ENCODE measurements around the gene LRRFIP2. TPM values are rescaled to one million over a fixed set of nuclear protein-coding genes. Genes with fewer than 3 reads are reported as not detected.

The LRRFIP2 gene
- total RNA-seq, 2 experiments from 2014 or later: 31.7 TPM

DNA sequence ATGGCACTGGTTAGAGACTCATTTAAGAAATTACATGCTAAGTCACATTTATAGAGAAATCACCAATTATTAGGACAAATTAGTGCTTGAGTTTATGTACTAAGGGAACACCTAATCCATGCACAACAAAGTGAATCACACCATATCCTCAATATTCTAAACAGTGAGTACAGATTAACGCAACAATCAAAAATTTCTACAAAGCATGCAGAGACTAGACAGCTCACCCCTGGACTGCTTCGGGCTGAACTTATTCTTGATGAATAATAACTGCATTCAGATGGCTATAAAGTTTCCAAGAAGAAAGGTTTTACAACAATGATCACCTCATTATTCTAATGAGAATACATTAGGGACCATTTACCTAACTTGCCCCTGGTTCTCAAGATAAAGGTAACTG lies 66.5 kb downstream of the LRRFIP2 start:
- H3K27ac Mint-ChIP-seq: no peak overlapping the region
- H3K27me3 Mint-ChIP-seq (ENCODE audit: low read depth): no peaks in the 10 kb centered on the region
- ChIA-PET POLR2A (no interaction called here), CTCF (interaction anchor here (1.0 kb wide), 1 partner anchor 108 kb away, joined by 3 read pairs; no protein-coding TSS in a partner anchor)
- H3K4me3 Mint-ChIP-seq: no peak overlapping the region
- DNase-seq (no peak), ATAC-seq (no peak)
- no peaks in the 10 kb centered on the region for H3K4me1 Mint-ChIP-seq (ENCODE audit: low read depth)
- H3K36me3 Mint-ChIP-seq (ENCODE audit: low read depth): no peaks in the 10 kb centered on the region
- H3K9me3 Mint-ChIP-seq (ENCODE audit: insufficient read depth): no peaks in the 10 kb centered on the region

- H3K27ac Mint-ChIP-seq: no peak overlapping the region
Observed at GRCh38 chr3:37103103-37103808, 71.1 kb downstream of the LRRFIP2 start.

DNA sequence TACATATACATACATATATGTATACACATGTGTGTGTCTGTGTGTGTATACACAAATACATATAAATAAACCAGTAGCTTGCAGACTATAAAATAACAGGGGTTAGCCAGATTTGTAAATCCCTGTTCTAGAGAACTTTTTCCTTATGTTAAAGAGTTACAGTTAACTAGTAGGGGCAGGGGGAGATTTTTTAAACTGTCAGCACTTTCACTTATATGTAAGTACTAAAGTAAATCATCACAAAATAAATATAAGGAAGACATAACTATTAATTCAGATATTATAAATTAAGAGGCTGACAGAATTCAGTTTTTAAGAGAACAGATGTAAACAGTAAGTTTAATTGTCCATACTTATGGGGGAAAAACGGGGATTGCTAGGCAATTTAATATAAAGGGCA lies 74.0 kb downstream of the LRRFIP2 start:
- Mint-ChIP-seq H3K9me3 (ENCODE audit: insufficient read depth) (no peaks in the 10 kb centered on the region), H3K27ac (no peak overlapping the region), H3K4me3 (no peak overlapping the region), H3K36me3 (ENCODE audit: low read depth) (no peaks in the 10 kb centered on the region), H3K4me1 (ENCODE audit: low read depth) (peaks cover 4% of the 10 kb centered on the region), H3K27me3 (ENCODE audit: low read depth) (no peaks in the 10 kb centered on the region)
- POLR2A ChIA-PET: no interaction called here
- DNase-seq (no peak), ATAC-seq (no peak)
- CTCF ChIA-PET: no interaction called here

More at GRCh38 chr3:37103103-37103808, 71.1 kb downstream of the LRRFIP2 start:
- H3K36me3 Mint-ChIP-seq (ENCODE audit: low read depth): no peaks in the 10 kb centered on the region
- H3K9me3 Mint-ChIP-seq (ENCODE audit: insufficient read depth): no peaks in the 10 kb centered on the region
- ChIA-PET POLR2A (interaction anchor here (0.5 kb wide), 1 partner anchor 1457 kb away, joined by 3 read pairs; no protein-coding TSS in a partner anchor), CTCF (interaction anchor here (0.8 to 1.1 kb wide), 2 partner anchors 12 to 113 kb away, joined by 3 to 4 read pairs; no protein-coding TSS in a partner anchor)
- no peaks in the 10 kb centered on the region for H3K4me1 Mint-ChIP-seq (ENCODE audit: low read depth)
- no peaks in the 10 kb centered on the region for H3K27me3 Mint-ChIP-seq (ENCODE audit: low read depth)
- no peak for ATAC-seq
- no peak overlapping the region for H3K4me3 Mint-ChIP-seq
- DNase-seq: no peak

DNA sequence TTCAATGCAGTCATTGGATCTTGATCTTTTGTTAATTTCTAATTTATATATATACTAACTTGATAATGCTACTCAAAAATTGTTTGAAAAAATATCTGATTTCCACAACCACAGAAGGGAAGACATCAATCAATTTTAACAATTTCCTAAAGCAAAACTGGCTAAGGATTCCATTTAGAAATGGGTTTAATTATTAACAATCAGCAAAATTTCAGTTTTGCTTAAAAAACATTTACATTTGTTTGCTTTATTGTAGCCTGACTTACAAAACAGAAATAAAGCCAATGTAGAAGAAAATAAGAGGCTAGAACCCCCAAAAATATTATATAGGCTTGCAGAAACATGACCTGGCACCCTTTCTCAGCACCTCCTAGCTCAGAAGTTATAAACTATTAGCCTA lies 74.9 kb downstream of the LRRFIP2 start:
- POLR2A ChIA-PET: no interaction called here
- Mint-ChIP-seq H3K36me3 (ENCODE audit: low read depth) (peaks cover 6% of the 10 kb centered on the region), H3K9me3 (ENCODE audit: insufficient read depth) (no peaks in the 10 kb centered on the region), H3K27ac (no peak overlapping the region), H3K27me3 (ENCODE audit: low read depth) (no peaks in the 10 kb centered on the region), H3K4me1 (ENCODE audit: low read depth) (peaks cover 4% of the 10 kb centered on the region), H3K4me3 (no peak overlapping the region)
- DNase-seq: no peak
- CTCF ChIA-PET: interaction anchor here (1.3 kb wide), 1 partner anchor 68 kb away, joined by 3 read pairs; no protein-coding TSS in a partner anchor
- no peak for ATAC-seq

DNA sequence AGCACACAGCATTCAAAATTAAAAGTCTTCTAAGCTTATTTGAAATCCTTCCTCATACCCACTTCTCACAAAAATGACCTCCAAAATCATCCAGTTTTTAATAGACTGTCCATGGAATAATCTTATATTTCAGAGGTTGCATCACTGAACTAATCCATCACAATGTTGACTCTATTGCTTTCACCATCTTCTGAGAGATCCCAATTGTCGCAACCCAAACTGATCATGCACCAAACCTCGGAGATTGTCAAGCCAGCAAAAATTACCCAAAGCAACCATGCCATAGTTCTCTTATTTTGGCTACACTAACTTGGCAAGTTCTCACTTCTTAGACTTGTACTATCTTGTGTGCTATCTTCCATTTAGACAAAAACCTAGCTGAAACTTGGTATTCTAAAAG lies 75.5 kb downstream of the LRRFIP2 start:
- Mint-ChIP-seq H3K4me3 (no peak overlapping the region), H3K27me3 (ENCODE audit: low read depth) (no peaks in the 10 kb centered on the region), H3K4me1 (ENCODE audit: low read depth) (peaks cover 4% of the 10 kb centered on the region), H3K27ac (no peak overlapping the region), H3K9me3 (ENCODE audit: insufficient read depth) (no peaks in the 10 kb centered on the region), H3K36me3 (ENCODE audit: low read depth) (peaks cover 6% of the 10 kb centered on the region)
- DNase-seq: no peak
- ATAC-seq: no peak
- ChIA-PET CTCF (interaction anchor here (1.3 kb wide), 1 partner anchor 67 kb away, joined by 3 read pairs; no protein-coding TSS in a partner anchor), POLR2A (no interaction called here)

- peaks cover 4% of the 10 kb centered on the region for H3K4me1 Mint-ChIP-seq (ENCODE audit: low read depth)
Observed at GRCh38 chr3:37097776-37098175, 76.6 kb downstream of the LRRFIP2 start.

GRCh38 chr3:37096975-37097374 lies 77.4 kb downstream of the LRRFIP2 start:
- Mint-ChIP-seq H3K27ac (no peak overlapping the region), H3K36me3 (ENCODE audit: low read depth) (peaks cover 9% of the 10 kb centered on the region), H3K4me1 (ENCODE audit: low read depth) (peaks cover 4% of the 10 kb centered on the region), H3K27me3 (ENCODE audit: low read depth) (no peaks in the 10 kb centered on the region), H3K4me3 (no peak overlapping the region), H3K9me3 (ENCODE audit: insufficient read depth) (no peaks in the 10 kb centered on the region)
- CTCF ChIA-PET: interaction anchor here (0.6 kb wide), 1 partner anchor 12 kb away, joined by 3 read pairs; no protein-coding TSS in a partner anchor
- POLR2A ChIA-PET: no interaction called here
- DNase-seq (no peak), ATAC-seq (no peak)

More at GRCh38 chr3:37097776-37098175, 76.6 kb downstream of the LRRFIP2 start:
- no peak for ATAC-seq
- no peak for DNase-seq
- Mint-ChIP-seq H3K27ac (no peak overlapping the region), H3K9me3 (ENCODE audit: insufficient read depth) (no peaks in the 10 kb centered on the region), H3K36me3 (ENCODE audit: low read depth) (peaks cover 9% of the 10 kb centered on the region), H3K27me3 (ENCODE audit: low read depth) (no peaks in the 10 kb centered on the region), H3K4me3 (no peak overlapping the region)
- ChIA-PET CTCF (interaction anchor here (0.6 to 0.7 kb wide), 2 partner anchors 11 to 63 kb away, joined by 3 read pairs; no protein-coding TSS in a partner anchor), POLR2A (no interaction called here)

GRCh38 chr3:37096288-37096687 lies 78.1 kb downstream of the LRRFIP2 start:
- no peak overlapping the region for H3K4me3 Mint-ChIP-seq
- DNase-seq (no peak), ATAC-seq (no peak)
- H3K36me3 Mint-ChIP-seq (ENCODE audit: low read depth): peaks cover 9% of the 10 kb centered on the region
- H3K27me3 Mint-ChIP-seq (ENCODE audit: low read depth): no peaks in the 10 kb centered on the region
- H3K4me1 Mint-ChIP-seq (ENCODE audit: low read depth): peaks cover 4% of the 10 kb centered on the region
- ChIA-PET POLR2A (no interaction called here), CTCF (no interaction called here)
- no peak overlapping the region for H3K27ac Mint-ChIP-seq
- no peaks in the 10 kb centered on the region for H3K9me3 Mint-ChIP-seq (ENCODE audit: insufficient read depth)

GRCh38 chr3:37094636-37095035 lies 79.7 kb downstream of the LRRFIP2 start:
- POLR2A ChIA-PET: no interaction called here
- H3K27ac Mint-ChIP-seq: no peak overlapping the region
- peaks cover 15% of the 10 kb centered on the region for H3K36me3 Mint-ChIP-seq (ENCODE audit: low read depth)
- no peak overlapping the region for H3K4me3 Mint-ChIP-seq
- DNase-seq: no peak
- ATAC-seq: no peak
- H3K9me3 Mint-ChIP-seq (ENCODE audit: insufficient read depth): no peaks in the 10 kb centered on the region
- H3K4me1 Mint-ChIP-seq (ENCODE audit: low read depth): peaks cover 4% of the 10 kb centered on the region
- CTCF ChIA-PET: no interaction called here
- no peaks in the 10 kb centered on the region for H3K27me3 Mint-ChIP-seq (ENCODE audit: low read depth)

DNA sequence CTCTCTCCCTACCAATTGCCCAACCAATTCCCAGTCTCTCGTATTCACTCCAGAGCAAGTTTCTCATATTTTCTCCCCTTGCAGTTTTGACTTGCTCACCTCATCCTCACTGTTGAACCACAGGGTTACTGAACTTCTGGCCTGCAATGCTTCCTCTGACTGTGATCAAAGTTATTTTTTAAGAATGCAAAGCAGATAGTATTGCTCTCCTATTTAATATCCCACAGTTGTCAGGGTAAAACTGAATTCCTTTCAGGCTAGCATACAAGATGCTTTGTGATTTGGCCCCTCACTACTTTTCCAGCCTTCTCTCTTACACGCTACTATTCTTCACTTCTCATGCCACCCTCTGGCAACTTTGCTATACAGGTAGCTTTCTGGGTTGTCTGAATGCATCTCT lies 80.9 kb downstream of the LRRFIP2 start:
- no peaks in the 10 kb centered on the region for H3K27me3 Mint-ChIP-seq (ENCODE audit: low read depth)
- ATAC-seq (no peak), DNase-seq (no peak)
- POLR2A ChIA-PET: no interaction called here
- H3K4me3 Mint-ChIP-seq: no peak overlapping the region
- no peaks in the 10 kb centered on the region for H3K9me3 Mint-ChIP-seq (ENCODE audit: insufficient read depth)
- CTCF ChIA-PET: no interaction called here
- H3K36me3 Mint-ChIP-seq (ENCODE audit: low read depth): peaks cover 15% of the 10 kb centered on the region
- H3K4me1 Mint-ChIP-seq (ENCODE audit: low read depth): peaks cover 4% of the 10 kb centered on the region
- H3K27ac Mint-ChIP-seq: no peak overlapping the region

- Mint-ChIP-seq H3K27me3 (ENCODE audit: low read depth) (no peaks in the 10 kb centered on the region), H3K36me3 (ENCODE audit: low read depth) (peaks cover 15% of the 10 kb centered on the region), H3K4me3 (no peak overlapping the region), H3K27ac (no peak overlapping the region), H3K4me1 (ENCODE audit: low read depth) (peaks cover 4% of the 10 kb centered on the region), H3K9me3 (ENCODE audit: insufficient read depth) (no peaks in the 10 kb centered on the region)
- ChIA-PET POLR2A (interaction anchor here (0.6 kb wide), 1 partner anchor 160 kb away, joined by 3 read pairs; no protein-coding TSS in a partner anchor), CTCF (no interaction called here)
- no peak for DNase-seq
- no peak for ATAC-seq
Observed at GRCh38 chr3:37092484-37092883, 81.9 kb downstream of the LRRFIP2 start.

GRCh38 chr3:37087870-37088269 lies 86.5 kb downstream of the LRRFIP2 start:
- H3K27me3 Mint-ChIP-seq (ENCODE audit: low read depth): no peaks in the 10 kb centered on the region
- H3K36me3 Mint-ChIP-seq (ENCODE audit: low read depth): peaks cover 9% of the 10 kb centered on the region
- H3K9me3 Mint-ChIP-seq (ENCODE audit: insufficient read depth): no peaks in the 10 kb centered on the region
- ChIA-PET POLR2A (interaction anchor here (1.2 kb wide), 1 partner anchor 195 kb away, joined by 3 read pairs; no protein-coding TSS in a partner anchor), CTCF (no interaction called here)
- ATAC-seq (no peak), DNase-seq (no peak)
- no peak overlapping the region for H3K4me3 Mint-ChIP-seq
- H3K27ac Mint-ChIP-seq: no peak overlapping the region
- H3K4me1 Mint-ChIP-seq (ENCODE audit: low read depth): no peaks in the 10 kb centered on the region
